ENCODE data around the gene KYAT1.
"Not testable (repeated sequence)": the region's sequence is repeated elsewhere in the genome, so short reads cannot be mapped to it uniquely, and the experiment has no call there.

GRCh38 chr9:128870941-128871265 is 10.8 kb downstream of the KYAT1 start:
- TF ChIP-seq, protein P1, sequence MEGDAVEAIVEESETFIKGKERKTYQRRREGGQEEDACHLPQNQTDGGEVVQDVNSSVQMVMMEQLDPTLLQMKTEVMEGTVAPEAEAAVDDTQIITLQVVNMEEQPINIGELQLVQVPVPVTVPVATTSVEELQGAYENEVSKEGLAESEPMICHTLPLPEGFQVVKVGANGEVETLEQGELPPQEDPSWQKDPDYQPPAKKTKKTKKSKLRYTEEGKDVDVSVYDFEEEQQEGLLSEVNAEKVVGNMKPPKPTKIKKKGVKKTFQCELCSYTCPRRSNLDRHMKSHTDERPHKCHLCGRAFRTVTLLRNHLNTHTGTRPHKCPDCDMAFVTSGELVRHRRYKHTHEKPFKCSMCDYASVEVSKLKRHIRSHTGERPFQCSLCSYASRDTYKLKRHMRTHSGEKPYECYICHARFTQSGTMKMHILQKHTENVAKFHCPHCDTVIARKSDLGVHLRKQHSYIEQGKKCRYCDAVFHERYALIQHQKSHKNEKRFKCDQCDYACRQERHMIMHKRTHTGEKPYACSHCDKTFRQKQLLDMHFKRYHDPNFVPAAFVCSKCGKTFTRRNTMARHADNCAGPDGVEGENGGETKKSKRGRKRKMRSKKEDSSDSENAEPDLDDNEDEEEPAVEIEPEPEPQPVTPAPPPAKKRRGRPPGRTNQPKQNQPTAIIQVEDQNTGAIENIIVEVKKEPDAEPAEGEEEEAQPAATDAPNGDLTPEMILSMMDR (IDR thresholded peaks at IDR 0.05) = not testable (repeated sequence)
- TF ChIP-seq EP300, POLR2A (IDR thresholded peaks at IDR 0.05): not testable (repeated sequence)

All from tibial nerve (tissue), 4 donors.